ENCODE measurements around the gene GDPGP1.
"Not testable (repeated sequence)": the region's sequence is repeated elsewhere in the genome, so short reads cannot be mapped to it uniquely, and the experiment has no call there.

The GDPGP1 gene
- total RNA-seq, result 4.1 to 4.6 reads per million in 2 experiments

DNA sequence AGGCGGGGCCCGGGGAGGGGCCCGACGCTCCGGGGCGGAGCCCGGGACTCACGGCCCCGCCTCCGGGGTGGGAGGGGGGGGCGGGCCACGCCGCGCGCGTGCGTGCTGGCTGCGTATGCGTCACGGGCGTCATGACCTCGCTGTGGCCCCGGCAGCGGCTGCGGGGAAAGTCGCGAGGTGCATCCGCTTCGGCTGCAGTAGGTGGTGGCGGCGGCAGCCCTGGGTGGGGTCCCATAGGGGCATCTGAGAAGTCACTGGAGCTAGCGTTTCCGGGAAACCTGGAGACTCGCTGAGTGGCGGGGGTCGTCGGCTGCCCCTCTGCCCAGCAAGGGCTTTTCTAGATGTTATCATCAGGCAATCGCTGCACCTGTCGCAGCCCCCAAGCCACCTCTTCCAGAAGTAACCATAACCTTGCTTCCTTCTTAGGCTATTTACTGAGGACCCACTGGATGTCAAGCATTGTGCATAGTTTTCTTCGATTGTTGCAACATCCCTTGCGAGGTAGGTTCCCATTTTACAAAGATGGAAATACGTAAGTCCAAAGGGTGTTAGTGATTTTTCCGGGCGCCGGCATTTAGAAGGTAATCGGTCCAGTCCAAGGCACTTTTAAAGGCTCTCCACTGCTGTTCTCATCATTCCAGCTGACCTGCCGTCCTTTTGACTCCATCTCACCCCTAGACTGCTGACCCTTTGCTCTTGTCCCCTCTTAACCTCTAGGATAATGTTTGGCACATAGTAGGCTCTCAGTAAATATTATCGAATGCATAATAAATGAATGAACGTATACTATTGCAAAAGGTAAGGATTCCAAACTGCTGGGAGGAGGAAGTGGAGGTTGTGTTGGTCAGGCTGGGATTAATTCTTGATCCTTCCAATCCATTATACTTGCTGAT lies at the start of gene GDPGP1:
GDPGP1 (plus strand) TSS at position 114 of the 893 bp plus-strand sequence. CDS start 6,700 bp downstream, outside the sequence.
- no peak for DNase-seq (ENCODE audit: low read depth)

GRCh38 chr15:90184786-90185704 lies 49.0 kb upstream of the GDPGP1 start:
- peak; percentile 50 for DNase-seq (ENCODE audit: low read depth)

DNA sequence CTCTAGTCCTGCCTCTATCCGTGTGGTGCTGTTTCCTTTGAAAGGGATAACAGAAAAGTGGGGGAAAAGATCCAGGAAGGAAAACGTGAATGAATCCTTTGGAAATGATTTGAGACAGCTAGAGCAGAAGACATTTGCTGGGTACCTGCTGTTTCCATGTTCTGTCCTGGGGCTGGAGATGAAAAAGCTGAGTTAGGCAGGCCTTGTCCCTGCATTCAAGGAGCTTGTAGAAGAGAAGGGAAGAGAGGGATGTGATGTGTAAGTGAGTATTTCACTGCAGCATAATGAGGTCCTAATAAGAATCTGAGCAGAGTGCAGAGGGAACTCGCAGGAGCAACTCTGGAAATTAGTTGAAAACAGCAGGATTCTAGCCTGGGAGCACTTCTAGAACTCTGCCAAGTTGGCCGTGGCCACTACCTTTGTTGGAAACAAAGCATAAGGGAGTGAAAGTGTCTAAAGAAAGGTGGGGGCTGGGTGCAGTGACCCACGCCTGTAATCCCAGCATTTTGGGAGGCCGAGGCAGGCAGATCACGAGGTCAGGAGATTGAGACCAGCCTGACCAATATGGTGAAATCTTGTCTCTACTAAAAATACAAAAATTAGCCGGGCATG lies 46.6 kb upstream of the GDPGP1 start:
- DNase-seq (ENCODE audit: low read depth), result no peak

DNA sequence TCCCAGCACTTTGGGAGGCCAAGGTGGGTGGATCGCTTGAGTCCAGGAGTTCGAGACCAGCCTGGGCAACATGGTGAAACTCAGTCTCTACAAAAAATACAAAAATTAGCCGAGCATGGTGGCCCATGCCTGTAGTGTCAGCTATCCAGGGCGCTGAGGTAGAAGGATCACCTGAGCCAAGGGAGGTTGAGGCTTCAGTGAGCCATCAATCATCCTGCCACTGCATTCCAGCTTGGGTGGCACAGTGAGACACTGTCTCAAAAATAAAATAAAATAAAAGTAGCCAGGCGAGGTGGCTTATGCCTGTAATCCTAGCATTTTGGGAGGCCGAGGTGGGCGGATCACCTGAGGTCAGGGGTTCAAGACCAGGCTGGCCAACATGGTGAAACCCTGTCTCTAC lies 45.9 kb upstream of the GDPGP1 start:
- DNase-seq (ENCODE audit: low read depth), result not testable (repeated sequence)

DNA sequence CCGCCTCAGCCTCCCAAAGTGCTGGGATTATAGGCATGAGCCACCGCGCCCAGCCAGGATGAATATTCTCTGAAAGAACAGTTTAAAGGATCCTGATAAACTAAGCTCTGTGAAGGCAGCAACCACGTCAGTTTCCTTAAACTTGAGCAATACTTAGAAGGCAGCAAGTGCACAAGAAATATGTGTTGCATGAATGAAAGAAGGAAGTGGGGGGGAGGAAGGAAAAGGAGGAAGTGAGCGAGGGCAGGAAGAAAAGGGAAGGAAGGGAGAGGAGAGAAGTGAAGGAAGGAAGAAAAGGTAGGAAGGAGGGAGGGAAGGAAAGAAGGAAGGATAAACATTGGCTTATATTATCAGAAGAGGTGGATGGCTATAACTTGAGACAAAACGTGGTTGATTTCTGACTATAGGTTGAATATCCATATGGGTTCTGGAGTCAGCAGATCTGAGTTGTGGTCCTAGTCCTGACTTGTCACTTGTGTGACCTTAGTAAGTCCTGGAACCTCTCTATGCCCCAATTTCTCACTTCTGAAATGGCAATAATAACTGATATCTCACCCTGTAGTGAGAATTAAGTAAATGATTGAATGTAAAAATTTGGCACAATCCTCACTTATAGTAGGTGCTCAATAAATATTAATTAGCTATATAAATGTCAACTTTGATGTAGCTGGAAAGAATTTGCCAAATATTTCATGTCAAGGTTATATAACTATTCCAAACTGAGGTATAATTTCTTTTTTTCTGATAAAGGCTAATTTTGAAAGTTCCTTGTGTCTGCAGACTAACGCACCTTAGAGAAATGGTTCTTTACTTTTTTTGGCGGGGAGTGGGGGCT lies 44.9 kb upstream of the GDPGP1 start:
- DNase-seq (ENCODE audit: low read depth), result no peak

DNA sequence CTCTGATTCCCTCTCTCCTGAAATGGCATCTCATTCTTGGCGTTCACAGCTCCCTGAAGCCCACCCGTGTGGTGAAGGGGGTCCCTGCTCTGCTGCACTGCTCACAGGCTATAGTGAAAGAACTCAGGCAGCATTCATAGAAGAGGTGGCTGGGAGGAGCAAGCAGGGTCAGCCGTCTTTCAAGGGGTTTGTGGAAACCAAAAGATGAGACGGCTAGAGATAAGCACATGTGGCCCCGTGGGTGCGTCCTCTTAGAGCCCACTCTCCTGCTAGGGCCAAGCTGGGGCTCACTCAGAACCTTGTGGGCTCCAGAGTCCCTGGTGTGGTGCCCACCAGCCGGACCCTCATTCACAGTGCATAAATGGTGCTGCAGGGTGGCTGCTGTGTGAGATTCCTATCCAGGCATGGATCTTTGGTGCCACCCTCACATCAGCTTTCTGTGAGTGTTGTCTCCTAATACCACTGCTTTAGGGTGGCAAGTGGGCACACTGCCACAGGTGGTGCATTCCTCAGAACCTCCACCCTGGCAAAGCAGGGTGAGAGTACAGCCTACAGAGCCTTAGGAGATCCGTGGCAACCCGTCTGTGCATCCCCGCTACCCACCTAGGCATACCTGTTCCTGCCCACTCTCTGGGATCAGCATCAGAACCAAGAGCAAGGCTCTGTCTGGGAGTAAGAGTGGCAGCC lies 44.1 kb upstream of the GDPGP1 start:
- no peak for DNase-seq (ENCODE audit: low read depth)

DNA sequence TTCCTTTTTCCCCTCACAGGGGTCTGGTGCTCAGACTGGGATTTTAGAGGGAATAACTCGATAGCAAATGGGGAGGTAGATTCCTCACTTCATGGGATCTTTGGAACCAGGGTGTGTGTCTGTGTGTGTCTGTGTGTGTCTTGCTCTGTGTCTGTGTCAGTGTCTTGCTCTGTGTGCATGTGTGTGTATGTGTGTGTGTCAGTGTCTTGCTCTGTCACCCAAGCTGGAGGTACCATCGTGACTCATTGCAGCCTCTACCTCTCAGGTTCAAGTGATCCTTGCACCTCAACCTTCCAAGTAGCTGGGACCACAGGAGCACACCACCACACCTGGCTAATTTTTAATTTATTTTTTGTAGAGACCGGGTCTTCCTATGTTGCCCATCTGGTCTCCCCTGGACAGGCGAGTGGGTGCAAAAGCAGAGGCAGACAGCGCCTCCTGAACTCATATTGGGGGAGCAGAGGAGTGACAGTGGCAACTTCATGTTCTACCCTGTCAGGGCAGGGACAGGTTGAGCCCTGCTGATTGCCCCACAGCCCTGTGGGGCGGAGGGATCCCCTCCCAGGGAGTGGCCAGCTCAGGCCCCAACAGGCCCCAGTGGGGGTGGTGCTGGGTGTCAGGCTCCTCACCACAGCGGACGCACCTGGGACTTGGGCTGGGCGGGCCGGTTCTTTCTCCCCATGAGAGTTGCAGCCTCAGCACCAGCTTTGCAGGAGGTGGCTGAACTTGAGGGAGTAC lies 43.2 kb upstream of the GDPGP1 start:
- no peak for DNase-seq (ENCODE audit: low read depth)

DNA sequence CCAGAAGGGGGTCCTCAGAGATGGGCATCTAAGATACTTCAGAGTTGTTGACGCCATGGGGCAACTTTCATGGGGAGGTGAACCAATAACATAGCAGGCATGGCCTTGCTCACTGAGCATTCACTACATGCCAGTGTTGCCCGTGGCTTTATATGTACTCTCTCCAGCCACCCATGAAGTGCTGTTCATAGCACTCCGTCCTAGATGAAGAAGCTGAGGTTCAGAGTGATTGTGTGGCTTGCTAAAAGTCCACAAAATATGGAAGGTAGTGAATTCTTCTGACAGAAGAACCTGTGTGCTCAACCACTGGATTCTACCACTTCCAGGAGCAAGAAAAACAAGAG lies 42.7 kb upstream of the GDPGP1 start:
- no peak for DNase-seq (ENCODE audit: low read depth)

DNA sequence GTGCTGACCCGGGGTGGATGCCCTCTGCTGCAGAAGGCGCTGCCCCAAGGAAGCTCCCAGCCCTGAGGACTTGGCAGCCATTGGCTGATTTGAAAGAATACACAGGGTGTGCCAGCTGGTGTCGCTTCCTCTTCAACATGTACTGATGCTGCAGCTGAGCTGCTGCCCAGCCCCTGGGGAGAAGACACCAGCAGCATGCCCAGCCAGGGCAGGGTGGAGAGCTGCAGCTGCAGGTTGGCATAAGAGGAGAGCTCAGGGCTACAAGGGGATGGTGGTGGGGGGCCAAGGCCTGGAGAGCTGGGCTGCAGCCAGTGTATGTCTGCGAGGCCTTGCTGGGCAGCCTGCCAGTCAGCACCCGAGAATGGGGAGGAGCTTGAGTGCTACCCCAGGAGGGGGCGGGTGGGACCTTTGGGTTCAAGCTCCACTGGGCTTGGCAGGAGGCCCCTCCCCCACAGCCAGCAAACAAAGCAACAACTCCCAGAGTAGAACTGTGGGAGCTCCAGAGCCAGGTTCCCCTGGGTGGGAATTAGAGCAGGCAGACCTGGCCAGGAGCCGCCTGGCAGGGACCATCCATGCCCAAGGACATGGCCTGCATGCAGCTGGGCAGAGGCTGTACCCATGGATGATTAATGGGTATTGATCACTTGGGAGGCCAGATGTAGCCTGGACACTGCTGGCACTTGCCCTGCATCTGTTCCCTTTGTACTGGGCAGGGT lies 42.1 kb upstream of the GDPGP1 start:
- DNase-seq (ENCODE audit: low read depth), result no peak

DNA sequence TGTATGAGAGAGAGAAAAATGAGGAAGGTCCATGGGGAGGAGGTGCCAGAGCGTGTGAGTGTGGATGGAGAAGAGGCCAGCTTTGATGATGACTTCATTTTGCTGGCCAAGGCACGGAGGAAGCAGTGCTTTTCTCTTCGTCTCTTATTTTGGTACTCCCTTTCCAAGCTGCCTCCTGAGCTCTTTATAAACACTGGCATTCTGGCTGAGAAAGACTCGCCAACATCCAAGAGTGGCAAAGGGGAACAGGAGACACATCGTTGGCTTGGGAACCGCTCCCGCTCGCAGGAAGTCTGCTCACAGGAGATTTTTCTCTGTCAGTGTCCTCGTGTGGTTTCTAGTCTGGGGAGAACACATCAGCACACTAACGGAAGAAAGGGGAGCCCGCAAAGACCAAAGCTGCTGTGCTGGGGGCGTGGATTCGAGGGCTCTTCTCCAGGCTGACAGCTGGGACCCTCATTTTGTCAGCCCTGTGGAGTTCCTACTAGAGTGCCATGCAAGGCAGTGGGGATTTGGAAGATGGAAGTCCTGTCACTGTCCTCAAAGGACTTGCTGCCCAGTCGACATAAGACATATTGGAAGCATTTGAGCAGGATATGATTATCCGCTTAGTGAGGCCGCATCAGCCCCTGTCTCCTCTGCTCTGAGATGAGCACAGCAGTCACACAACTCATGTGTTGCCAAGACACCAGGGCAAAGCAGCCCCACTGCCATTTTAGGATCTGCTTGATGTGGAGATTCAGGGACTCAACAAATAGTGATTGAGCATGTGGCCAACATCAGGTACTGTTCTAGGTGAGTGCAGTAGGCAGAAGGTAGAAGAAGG lies 40.8 kb upstream of the GDPGP1 start:
- no peak for DNase-seq (ENCODE audit: low read depth)

DNA sequence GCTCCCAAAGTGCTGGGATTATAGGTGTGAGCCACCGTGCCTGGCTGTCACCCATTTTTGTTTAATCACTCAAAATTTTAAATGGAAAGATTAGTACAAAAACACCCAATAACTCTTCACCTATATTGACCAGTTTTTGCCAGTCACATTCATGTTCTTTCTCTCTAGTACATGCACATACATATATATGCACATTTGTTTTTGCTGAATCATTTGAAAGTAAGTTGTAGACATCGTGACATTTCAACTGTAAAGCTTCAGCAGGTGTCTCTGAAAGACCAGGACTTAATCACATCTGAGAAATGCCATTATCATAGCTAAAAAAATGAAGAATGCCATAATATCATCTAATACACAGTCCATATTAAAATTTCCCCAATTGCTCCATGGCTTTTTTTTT lies 39.4 kb upstream of the GDPGP1 start:
- DNase-seq (ENCODE audit: low read depth), result no peak

GRCh38 chr15:90200534-90201129 lies 33.4 kb upstream of the GDPGP1 start:
- DNase-seq (ENCODE audit: low read depth), result no peak

DNA sequence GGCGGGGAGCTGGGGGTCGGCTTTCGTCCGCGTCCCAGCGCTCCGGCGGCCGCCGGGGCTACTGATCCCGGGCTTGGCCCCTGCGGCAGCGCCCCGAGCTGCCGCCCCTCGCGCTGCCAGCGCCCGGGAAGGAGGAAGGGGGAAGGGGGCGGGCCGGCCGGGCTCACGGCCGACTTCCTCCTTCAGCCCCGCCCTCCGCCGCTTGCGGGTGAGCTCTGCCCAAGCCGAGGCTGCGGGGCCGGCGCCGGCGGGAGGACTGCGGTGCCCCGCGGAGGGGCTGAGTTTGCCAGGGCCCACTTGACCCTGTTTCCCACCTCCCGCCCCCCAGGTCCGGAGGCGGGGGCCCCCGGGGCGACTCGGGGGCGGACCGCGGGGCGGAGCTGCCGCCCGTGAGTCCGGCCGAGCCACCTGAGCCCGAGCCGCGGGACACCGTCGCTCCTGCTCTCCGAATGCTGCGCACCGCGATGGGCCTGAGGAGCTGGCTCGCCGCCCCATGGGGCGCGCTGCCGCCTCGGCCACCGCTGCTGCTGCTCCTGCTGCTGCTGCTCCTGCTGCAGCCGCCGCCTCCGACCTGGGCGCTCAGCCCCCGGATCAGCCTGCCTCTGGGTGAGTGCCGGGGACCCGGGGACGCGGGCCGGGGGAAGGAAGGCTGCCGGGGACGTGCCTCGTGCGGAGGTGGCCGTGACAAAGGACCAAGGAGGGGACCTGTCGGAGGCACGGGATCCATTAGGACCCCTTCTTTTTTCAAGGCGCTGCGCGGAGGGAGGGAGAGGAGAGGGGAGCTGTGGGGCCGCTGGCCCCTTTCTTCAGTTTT lies 32.7 kb upstream of the GDPGP1 start, which contains the start of gene SEMA4B:
SEMA4B (plus strand) TSS at position 201 of the 814 bp plus-strand sequence; CDS start at position 450, 249 bp downstream.
- peak; percentile 56 for DNase-seq (ENCODE audit: low read depth)

DNA sequence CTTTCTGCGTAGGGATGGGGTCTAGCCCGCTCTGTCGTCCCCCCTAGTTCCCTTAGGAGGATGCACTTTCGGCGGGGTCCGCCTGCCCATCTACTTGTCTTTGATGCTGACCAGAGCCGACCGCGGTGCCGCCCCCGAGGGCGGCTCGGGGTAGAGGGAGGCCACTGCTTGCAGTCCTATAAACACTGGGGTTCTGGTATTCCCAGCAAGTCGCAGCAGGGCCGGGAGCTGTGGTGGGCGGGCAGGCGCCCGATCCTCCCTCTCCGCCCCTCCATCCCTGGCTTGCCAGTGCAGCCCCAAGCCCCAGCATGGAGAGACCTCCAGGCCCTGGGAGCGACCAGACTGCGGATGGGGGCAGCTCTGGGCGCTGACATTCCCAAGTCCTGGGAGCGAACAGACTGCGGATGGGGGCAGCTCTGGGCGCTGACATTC lies 32.0 kb upstream of the GDPGP1 start:
- DNase-seq (ENCODE audit: low read depth), result no peak

GRCh38 chr15:90202929-90203328 lies 31.1 kb upstream of the GDPGP1 start:
- no peak for DNase-seq (ENCODE audit: low read depth)

DNA sequence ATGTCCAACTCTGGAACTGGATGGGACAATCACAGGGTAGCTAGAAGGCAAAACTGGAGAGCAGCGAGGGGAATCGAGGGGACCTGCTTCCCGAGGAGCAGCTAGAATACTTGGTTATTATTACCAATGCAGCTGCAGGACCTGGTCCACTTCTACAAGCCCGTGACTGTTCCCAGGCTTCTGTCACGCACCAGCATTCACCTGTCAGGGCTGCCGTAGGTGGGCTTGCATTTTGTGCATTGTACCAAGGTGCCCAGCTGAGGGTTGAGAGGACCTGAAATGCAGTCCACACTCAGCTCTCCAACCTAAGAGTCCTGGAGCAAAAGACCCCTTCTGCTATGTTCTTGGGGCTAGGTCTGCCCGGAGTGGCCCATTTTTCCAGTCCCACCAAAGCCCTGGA lies 30.5 kb upstream of the GDPGP1 start:
- no peak for DNase-seq (ENCODE audit: low read depth)

DNA sequence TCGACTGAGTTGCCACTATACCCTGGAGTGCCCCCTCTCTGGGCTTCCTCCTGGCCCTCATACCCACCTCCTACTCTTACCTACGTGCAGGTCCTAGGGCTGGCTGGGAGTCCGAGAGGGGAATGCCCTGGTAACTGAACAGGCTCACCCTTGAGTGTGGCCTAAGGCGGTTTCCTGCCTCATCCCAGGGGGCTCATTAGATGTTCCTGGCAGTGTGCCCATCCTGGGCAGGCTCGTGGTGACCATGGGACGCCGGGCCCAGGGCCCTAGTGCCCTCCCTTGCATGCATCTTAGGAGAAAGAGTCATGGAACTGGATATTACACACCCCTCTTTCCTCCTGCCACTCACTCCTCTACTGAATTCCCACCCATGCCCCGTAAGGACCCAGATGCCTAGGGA lies 30.1 kb upstream of the GDPGP1 start:
- no peak for DNase-seq (ENCODE audit: low read depth)

All from T follicular helper cell (primary cell).